ENCODE results near the gene CAGE1.

The CAGE1 gene

DNA sequence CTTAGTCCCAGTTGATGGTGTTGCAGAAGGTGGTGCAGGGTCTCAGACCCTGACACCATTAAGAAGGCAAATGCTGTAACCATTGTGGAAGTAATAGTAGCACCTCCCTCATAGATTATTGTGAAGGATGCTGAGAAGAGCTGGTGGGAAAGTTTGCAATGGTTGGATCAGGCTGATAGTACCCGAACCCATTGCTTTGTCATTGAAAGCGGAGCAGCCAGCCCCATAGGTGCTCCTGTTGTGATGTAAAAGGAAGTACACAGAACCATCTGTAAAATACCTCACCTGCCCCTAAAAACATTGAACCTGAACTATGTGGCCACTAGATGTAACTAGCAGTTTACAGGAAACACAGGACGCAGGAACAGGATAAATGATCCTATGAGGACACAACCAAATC, 31.5 kb upstream of the CAGE1 start:
- TF ChIP-seq CTCF (IDR thresholded peaks at IDR 0.05; ENCODE audit: control extremely low read depth, extremely low read depth, low read depth, missing control alignments) = no peak
- ChIA-PET POLR2A (no interaction called here), CTCF (no interaction called here)
- no peak for DNase-seq (ENCODE audit: extremely low spot score)

GRCh38 chr6:7419065-7419464, 29.5 kb upstream of the CAGE1 start:
- no peak for DNase-seq (ENCODE audit: extremely low spot score)
- CTCF ChIA-PET = interaction anchor here (1.6 kb wide), 1 partner anchor 19 kb away, joined by 3 read pairs; no protein-coding TSS in a partner anchor
- TF ChIP-seq CTCF (IDR thresholded peaks at IDR 0.05; ENCODE audit: control extremely low read depth, extremely low read depth, low read depth, missing control alignments) = no peak
- POLR2A ChIA-PET = no interaction called here

- DNase-seq (ENCODE audit: extremely low spot score) = no peak
- POLR2A ChIA-PET = no interaction called here
Measured at GRCh38 chr6:7418238-7418905, 28.8 kb upstream of the CAGE1 start.

GRCh38 chr6:7417684-7418083, 28.1 kb upstream of the CAGE1 start:
- DNase-seq (ENCODE audit: extremely low spot score) = no peak
- no peak for TF ChIP-seq CTCF (IDR thresholded peaks at IDR 0.05; ENCODE audit: control extremely low read depth, extremely low read depth, low read depth, missing control alignments)
- ChIA-PET POLR2A (no interaction called here), CTCF (interaction anchor here (1.2 kb wide), 1 partner anchor 198 kb away, joined by 3 read pairs; no protein-coding TSS in a partner anchor)

More at GRCh38 chr6:7418238-7418905, 28.8 kb upstream of the CAGE1 start:
- CTCF ChIA-PET = no interaction called here
- TF ChIP-seq CTCF (IDR thresholded peaks at IDR 0.05; ENCODE audit: control extremely low read depth, extremely low read depth, low read depth, missing control alignments) = no peak

DNA sequence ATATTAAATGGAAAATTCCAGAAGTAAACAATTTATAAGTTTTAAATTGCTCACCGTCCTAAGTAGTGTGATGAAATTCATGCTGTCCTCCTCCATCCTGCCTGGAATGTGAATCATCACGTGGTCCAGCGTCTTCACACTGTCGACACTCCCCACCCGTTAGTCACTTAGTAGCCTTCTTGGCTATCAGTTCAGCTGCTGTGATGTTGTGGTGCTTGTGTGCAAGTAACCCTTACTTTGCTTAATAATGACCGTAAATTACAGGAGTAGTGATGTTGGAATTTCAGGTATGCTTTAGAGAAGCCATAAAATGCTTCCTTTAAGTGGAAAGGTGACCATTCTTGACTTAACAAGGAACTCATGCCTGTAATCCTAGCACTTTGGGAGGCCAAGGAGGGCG, 25.3 kb upstream of the CAGE1 start:
- POLR2A ChIA-PET = no interaction called here
- DNase-seq (ENCODE audit: extremely low spot score) = no peak

DNA sequence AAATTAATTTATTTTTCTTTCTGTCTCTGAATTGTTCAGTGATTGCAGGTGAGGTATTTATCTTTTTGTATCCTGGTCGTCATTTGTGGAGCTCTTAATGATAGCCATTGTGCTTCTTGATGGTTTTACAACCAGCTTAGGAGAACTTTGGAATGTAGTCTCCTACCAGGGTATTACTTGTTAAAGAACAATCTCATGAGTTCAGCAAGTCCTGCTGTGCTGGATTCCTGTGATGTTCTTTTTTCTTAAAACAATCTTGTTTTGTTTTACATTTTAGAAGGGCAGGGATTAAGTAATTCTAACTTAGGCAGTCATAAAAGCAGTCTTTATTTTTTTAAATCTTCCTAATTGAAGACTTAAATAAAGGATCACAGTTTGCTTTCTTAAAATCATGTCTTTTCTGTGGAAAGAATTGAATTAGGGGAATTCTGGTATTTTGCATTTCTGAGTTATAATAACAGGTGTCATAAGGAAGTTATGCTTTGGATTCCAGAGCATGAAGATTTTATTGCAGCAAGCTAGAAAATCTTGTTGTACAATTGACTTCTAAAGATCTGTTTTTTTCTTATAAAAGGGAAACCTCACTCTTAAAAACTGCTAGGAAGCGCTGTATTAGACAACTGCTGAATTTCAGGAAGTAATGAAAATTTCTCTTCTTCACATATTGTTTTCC, 23.7 kb upstream of the CAGE1 start:
- ChIA-PET POLR2A (no interaction called here), CTCF (no interaction called here)
- DNase-seq (ENCODE audit: extremely low spot score) = no peak
- no peak for TF ChIP-seq CTCF (IDR thresholded peaks at IDR 0.05; ENCODE audit: control extremely low read depth, extremely low read depth, low read depth, missing control alignments)

More for the DNA sequence above, 25.3 kb upstream of the CAGE1 start:
- no peak for TF ChIP-seq CTCF (IDR thresholded peaks at IDR 0.05; ENCODE audit: control extremely low read depth, extremely low read depth, low read depth, missing control alignments)
- CTCF ChIA-PET = no interaction called here
